ENCODE data around the gene ATP2B3.

The ATP2B3 gene

DNA sequence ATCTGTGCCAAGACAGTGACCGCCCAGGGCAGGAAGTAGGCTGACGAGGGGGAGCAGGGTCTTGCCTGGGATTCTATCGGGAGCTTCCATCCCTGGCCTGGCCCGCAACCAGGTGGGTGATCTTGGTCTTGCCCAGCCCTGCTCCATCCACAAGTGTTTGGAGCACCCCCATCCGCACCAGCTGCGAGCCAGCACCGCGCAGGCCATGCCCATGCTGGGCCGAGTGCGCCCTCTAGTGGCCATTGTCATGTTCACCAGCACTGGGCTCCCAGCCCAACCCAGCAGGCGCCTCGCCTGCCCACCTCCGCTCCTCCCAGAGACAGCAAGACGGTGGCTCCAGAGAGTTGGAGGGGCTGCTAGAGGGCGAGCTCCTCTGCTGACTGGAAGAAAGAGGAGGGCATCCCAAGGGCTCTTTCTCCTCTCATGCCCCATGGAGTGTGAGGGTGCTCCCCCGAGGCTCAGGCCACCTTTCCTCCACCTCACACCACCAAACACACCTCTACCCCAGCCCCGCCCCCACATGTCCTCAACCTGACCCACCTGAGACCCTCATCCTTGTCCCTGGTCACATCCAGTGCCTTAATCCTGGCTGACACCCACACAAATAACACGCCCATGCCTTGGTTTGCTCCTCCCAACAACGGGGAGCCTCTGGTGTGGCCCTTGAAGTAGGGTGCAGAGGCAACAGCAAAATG lies 9.8 kb upstream of the ATP2B3 start:
- DNase-seq (ENCODE audit: low spot score), result peak; percentile 90
- FAIRE-seq, result peak; percentile 72

DNA sequence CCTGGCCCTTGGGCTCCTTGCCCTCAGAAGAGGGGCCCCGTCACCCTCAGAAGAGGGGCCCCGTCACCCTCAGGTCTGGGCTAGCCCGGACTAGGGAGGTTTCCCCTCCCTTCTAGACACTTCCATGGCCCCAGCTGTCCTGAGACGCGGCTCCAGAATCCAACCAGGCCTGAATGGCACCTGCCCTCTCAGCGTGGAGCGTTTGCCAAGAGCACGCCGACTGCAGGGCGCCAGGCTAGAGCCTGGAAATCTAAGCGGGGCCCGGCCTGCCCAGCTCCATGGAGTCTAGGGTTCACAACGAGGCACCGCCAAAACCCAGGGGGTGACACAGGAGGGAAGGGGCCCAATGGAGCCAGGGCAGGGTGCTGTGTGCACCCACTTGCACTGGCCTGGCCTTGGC lies 7.8 kb upstream of the ATP2B3 start:
- no peak for DNase-seq (ENCODE audit: low spot score)
- no peak for FAIRE-seq

DNA sequence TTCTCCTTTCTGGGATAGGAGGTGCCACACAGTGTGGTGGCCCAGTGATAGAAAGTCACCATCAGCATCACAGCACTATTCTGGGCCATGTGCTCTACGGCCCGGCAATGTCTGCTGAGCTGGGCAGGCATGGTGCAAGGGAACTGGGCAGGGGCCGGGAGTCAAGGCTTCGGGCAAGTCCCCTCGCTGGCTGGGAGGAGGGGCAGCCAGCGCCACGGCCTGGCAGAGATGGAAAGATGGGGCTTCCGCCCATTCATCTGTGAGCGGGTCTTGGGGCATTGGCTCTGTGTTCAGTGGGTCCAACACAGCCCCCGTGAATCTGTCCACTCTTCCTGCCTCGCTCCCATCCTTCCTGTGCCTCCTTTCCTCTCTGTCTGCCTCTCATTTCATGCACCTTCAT lies 7.1 kb upstream of the ATP2B3 start:
- FAIRE-seq, result no peak
- DNase-seq (ENCODE audit: low spot score), result no peak

DNA sequence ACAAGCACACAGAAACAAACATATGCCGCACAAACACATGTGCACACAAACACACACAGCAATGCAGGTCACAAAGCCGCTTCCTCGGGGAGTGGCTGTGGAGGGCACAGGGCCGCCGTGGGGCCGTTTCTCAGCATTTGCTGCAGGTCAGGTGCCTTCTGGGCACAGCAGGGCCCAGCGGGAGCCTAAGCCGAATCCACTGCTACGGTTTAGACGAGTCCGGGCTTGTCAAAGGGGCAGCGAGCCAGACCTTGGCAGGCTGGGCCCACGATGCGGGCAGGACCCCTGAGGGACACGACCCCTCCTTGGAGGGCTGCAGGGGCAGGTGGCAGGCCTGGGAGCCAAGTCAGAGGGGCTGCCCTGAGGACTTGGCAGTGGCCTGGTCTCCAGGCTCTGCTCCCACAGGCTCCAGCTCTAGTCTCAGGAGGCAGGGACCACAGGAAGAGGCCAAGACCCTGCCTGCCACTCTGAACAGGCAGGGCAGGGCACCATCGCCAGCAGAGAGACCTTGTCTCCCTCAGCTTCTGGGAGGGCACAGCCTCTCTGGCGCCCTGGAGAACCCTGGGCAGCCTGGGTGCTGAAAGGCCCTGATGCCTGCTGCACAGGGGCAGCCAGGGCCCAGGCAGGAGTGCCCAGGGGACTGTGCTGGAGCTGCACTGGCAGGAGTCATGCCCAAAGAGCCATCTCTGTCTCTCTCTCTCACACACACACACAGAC lies 5.5 kb upstream of the ATP2B3 start:
- no peak for DNase-seq (ENCODE audit: low spot score)
- no peak for FAIRE-seq

DNA sequence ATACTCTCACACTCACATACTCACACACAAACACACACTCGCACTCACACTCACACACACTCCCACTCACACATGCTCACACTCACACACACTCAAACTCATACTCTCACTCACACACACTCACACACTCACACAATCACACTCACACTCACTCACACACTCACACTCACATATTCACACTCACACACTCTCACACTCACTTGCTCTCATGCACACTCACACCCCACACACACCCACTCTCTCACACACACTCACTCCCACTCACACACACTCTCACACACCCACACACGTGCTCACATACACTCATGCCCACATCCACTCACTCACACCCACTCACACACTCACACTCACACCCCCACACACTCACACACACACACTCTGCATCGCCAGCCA lies 4.9 kb upstream of the ATP2B3 start:
- FAIRE-seq (peak; percentile 84), DNase-seq (ENCODE audit: low spot score) (no peak)

DNA sequence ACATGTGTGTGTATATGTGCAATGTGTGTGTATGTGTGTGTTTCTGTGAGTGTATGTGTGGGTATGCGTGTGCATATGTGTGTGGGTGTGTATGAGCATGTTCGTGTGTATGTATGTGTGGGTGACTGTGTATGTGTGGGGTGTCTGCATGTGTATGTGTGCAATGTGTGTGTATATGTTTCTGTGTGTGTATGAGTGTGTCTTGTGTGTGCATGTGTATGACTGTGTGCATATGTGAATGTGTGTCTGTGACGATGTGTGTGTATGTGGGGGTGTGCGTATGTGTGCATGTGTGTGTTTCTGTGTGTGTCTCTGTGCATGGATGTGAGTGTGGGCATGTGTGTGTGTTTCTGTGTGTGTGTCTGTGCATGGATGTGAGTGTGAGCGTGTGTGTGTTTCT lies 4.2 kb upstream of the ATP2B3 start:
- FAIRE-seq (no peak), DNase-seq (ENCODE audit: low spot score) (no peak)

DNA sequence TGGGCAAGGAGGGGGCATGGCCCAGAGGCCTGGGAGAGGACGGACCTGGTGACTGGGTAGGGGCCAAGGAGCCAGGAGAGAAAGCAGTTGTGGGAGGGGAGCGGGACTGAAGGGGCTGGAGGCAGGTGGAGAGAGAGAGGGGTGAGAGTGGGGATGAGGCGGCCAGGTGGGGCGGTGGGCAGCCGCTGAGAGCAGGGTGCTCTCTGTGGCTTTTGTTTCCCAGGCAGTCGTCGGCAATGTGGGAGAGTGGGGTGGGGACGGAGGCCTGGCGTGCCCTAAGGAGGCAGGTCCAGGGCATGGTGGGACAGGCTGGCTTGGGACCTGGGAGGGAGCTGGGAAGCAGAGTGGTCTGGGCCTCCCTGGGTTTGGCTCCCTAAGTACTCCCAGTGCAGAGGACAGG lies 3.2 kb upstream of the ATP2B3 start:
- no peak for DNase-seq (ENCODE audit: low spot score)
- FAIRE-seq, result no peak

DNA sequence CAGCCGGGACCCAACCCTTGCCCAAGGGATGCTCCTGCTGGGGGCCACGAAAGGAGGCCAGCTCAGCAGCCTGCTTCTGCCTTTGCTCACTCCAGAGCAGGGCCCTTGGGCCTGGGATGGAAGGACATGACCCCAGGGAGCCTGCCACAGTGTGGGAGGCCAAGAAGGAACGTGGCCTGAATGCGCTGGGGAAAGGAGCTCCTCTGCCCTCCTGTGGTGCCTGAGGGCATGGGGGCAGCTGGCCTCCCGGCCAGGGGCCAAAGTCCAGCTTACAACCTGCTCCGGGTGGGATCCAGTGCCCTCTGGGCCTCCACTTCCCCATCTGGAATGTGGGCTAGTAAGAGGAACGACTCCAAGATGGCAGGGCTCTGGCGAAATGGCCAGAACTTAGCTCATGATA lies 2.0 kb upstream of the ATP2B3 start:
- no peak for DNase-seq (ENCODE audit: low spot score)
- no peak for FAIRE-seq

DNA sequence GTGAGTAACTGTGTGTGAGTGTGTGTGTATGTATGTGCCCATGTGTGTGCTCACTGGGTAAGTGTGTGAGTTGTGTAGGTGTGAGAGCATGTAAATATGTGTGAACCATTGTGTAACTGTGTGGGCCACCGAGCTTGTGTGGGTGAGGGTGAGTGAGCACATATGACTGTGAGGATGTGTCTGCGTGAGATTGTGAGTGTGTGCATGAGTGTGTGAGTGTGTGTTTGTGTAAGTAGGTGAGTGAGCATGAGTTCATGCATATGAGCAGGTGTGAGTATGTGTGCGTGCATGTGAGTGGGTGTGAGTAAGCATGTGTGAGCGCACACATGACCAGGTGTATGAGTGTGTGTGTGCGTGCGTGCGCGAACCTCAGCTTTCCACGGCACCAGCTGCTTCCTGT lies 1.4 kb upstream of the ATP2B3 start:
- no peak for DNase-seq (ENCODE audit: low spot score)
- FAIRE-seq, result peak; percentile 61

DNA sequence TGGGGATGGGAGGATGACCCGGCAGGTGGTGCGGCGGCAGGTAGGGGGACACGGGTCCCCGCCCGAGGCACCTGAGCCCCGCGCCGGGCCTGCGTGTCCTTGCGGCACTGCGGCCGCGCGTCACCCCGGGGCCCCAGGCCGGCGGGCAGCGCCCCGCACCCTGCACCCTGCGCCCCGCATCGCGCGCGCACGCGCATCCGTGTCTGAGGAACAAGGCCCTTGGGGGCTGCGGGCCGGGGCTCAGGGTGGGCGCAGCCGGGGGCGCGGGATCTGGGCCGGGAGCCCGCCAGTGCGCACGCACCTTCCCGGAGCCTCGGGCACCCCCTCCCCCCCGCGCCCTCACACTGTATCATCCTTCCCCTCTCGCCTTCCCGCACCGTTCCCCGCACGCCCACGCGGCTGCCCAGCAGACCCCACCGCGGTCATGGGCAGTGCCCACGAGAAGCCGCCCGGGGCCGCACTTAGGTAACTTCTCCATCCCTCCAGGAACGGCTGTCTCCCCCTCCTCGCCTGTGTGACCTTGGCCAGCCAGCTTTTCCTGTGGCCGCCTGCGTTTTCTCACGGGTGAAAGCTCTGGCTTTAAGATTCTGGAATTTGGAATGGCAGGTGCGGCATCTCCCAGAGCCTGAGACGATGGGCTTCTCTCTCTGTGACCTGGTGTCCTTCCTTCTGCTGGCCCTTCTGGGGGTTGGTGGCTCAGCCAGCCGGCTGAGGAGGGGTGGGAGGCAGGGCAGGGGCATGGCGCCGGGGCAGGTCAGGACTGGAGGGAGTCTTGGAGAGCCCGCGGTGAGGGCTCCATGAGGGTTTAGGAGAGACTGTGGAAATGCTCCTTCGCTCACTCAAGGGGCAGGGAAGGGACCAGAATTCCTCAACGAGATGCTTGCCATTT lies 748 bp downstream of the ATP2B3 start:
- FAIRE-seq (no peak), DNase-seq (ENCODE audit: low spot score) (no peak)

DNA sequence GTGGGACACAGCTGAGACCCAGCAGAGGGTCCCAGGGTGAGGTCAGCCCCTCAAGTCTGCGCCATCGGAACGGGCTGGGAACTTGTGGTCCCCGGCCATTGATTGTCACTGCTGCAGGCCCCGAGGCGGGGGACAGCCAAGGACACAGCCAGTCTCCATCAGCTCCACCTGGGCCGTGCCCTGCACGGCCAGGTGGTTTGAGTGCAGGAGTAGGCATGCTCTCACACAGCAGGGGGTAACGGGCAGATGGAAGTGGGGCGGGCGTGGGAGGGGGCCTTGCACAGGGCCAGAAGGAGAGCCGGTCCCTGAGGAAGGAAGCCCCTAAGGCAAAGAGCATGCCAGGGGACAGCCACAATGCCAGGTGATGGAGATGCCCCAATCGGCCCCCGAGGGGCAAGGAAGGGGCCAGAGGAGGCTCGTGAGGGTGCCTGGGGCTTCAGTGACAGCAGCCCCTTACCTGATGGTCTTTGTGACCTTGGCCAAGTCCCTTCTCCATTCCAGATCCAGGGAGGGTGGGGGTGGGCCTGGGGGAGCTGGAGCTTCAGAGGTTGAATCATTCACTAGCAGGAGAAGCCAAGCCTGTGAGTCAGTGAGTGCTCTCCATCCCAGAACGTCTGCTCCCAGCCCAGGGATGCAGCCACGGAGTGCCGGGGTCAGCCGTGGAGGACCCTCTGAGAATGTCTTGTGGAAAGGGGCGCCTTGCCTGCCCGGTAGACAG lies 2.3 kb downstream of the ATP2B3 start:
- DNase-seq (ENCODE audit: low spot score), result peak; percentile 72
- FAIRE-seq, result no peak

DNA sequence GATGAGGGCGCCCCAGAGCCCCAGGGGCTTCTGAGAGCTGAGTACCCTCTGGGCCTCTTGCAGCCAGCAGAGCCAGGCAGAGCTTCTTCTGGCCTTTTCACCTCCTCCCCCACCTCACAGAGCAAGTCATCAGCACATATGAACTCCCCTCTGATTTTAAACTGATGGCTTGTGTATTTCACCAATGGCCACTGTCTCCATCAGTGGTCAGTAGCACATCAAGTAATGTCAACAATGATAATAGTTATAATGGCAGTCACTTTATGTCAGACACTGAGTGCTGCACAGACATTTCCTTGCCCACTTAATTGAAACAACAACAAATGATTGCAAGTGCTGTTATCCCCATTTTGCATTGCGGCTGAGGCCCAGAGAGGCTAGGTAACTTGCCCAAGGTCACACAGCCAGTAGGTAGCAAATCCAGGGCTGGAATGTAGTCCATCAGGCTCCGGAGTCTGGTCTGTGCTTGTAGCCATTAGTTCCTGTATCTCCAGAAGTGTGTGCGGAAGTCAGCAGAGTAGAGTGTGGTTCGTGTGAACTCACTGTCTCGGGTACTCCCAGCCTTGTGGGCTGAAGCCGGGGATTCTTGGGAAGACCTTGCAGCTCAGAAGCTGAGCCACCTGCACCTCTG lies 3.0 kb downstream of the ATP2B3 start:
- DNase-seq (ENCODE audit: low spot score) (no peak), FAIRE-seq (no peak)

DNA sequence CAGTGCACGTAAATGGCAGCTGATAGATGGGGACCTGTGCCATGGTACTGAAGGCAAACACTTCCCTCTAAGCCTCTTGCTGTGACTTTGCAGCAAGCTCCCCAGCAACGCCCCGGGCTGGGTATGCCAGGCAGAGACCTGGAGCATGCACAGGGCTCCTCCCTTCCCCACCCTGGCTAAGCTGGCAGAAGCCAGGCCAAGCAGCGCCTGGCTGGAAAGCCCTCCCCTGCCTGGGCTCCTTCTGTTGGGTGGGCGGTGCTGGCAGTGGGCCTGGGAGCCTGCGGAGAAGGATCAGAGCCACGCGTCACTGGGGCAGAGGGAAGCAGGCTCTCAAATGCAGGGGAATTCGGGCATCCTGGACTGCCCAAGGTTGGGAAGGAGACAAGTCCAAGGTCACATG lies 3.6 kb downstream of the ATP2B3 start:
- no peak for DNase-seq (ENCODE audit: low spot score)
- FAIRE-seq, result no peak

DNA sequence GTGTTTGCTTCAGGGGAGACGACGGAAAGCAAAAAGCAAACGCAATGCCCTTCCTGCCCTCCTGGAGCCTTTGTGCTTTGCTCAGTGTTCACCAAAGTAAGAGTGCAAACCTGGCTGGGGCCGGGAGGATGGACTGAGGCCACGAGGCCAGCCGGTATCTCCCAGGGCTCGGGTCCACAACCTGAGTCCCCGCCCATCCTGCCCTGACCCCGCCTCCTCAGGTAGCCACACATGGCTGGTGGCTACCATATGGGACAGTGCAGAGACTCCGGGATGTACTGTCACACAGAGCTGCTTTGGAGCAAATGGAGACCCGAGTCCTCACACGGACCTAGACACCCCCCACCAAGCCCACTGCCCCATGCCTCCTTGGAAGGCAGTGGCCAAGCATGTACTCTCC lies 4.8 kb downstream of the ATP2B3 start:
- no peak for DNase-seq (ENCODE audit: low spot score)
- no peak for FAIRE-seq

DNA sequence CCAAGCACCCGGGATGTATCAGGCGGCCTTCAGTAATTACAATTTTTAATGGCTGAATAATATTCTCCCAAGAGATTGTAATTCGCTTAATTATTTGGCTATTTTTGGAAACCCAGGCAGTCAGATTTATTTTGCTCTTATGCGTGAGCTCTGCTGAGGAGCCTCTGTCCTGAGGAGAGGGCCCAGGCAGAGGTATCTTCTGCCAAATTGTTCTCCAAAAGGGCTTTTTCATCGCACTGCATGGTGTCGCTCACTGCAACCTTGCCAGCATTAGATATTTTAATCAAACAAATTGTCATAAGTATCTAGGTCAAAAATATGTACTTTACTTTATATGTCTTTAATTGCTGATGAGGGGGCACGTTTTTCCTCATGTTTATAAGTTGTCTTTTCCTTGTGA lies 5.8 kb downstream of the ATP2B3 start:
- FAIRE-seq (no peak), DNase-seq (ENCODE audit: low spot score) (no peak)

DNA sequence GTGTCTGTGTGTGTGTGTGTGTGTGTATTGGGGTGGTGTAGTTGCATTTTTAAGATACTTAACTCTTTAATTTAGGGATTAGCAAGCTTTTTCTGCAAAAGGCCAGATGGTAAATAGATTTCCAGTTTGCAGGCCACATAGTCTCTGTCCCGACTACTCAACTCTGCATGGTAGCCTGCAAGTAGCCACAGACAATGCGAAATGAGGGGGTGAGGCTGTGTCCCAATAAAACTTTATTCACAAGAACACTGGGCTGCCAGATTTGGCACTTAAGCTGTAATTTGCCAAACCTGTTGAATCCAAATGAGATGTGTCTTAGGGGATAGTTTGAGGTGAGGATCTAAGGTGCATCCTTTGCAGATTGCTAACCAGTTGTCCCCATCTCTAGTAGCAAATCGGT lies 6.8 kb downstream of the ATP2B3 start:
- FAIRE-seq, result no peak

DNA sequence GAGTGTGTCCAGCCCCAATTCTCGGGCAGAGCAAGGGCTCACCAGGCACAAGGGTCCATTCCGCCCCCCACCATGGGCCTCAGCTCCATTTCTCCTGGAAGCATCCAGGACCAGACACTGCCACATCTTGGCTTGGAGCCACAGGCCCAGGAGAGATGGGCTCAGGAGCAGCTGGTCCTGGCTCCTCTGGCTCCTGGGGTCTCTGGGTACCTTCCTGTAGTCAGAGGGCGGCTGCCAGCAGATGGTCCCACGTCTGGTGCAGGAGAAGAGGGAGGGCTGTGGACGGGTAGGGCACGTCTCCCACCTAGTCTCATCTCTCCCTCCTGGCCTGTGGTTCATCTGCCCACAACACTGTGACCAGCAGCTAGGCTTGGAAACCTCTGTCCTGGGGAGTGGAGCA lies 8.0 kb downstream of the ATP2B3 start:
- FAIRE-seq, result no peak

More for the DNA sequence above, 6.8 kb downstream of the ATP2B3 start:
- DNase-seq (ENCODE audit: low spot score), result no peak

DNA sequence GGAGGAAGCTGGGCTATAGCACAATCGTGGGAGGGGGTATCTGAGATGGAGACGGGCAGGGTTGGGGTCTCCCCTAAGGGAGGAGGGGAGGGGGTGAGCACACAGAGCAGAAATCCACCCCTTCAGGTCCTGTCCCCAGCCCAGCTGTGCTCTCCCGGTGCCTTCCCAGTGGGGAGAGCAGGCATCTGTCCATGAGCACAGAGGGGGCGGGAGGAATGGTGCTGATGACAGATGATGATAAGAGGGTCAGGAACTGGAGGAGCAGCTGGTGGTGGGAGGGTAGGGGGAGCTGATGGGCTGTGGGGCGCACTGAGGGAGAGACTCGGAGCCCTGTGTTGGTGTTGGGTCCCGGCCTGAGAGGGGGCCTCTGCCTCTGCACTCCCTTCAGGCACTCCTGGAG lies 8.6 kb downstream of the ATP2B3 start:
- FAIRE-seq (no peak), DNase-seq (ENCODE audit: low spot score) (no peak)

More for the DNA sequence above, 8.0 kb downstream of the ATP2B3 start:
- no peak for DNase-seq (ENCODE audit: low spot score)

DNA sequence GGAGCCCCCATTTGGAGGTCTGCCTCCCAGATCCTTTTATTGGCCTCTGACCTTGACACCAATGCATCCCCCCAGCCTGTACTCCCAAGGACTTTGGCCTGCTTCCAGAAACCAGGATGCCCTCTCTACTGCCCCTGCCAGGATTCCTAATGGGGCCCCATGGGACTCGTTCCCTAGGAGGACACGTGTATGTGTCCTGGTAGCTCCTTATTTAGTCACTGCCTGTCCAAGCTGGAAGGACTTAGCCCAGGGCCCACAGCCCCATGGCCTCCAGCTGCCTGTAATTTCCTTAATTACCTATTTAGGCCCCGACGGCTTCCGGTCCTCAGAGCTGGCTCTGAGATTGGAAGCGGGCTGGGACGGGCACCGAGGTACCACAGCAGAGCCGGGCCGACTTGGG lies 9.4 kb downstream of the ATP2B3 start:
- FAIRE-seq (no peak), DNase-seq (ENCODE audit: low spot score) (no peak)

DNA sequence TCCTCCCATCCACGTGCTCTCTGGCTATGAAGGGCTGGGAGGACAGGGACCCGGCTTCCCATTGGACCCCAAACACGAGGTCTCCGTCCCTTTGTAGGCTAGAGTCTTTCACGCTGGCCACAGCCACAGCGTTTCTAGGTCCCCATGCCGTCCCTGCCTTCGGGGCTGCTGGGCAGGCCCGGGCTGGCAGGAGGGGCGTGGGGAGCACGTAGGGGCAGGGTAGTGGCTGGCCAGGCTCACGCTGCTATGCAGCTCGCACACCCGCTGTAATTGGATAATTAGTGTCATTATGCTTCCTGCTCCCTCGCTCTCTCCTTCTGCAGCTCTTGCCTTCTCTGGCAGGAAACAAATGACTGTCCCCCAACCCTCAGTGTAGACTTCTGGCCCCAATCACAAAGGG lies 9.8 kb downstream of the ATP2B3 start:
- DNase-seq (ENCODE audit: low spot score), result no peak

More for the DNA sequence above, 9.8 kb downstream of the ATP2B3 start:
- FAIRE-seq, result no peak
